Natural killer cell treated with Interleukin-12 subunit alpha and Interleukin-12 subunit beta and Interleukin-15 and Interleukin-18, amount 100 ng/mL, for 72 hours (primary cell): ENCODE data around the gene ZBTB20. TPM values are rescaled to one million over a fixed set of nuclear protein-coding genes. Genes with fewer than 3 reads are reported as not detected.

ENCODE experiments used
- ATAC-seq, 2 donors: fragments of 150-1000 bp; cut with Tn5 transposase in 1 of 2; sonication (Bioruptor Pico), chemical (Tn5 transposase) in 1 of 2; 2 replicates each; pipeline ENCODE4 v1.10.0; 2021
- DNase-seq: peaks from one replicate; pipeline ENCODE4 v3.0.0; 2022; ENCODE audit warnings: low spot score
- H3K27ac Mint-ChIP-seq, 2 donors: 1 replicate in 1 of 2; 2 replicates in 1 of 2; pipeline ENCODE4 v1.8.0; 2022; ENCODE audit warnings: mixed read lengths in 2 of 2, mild to moderate bottlenecking in 1 of 2, moderate library complexity in 1 of 2
- H3K27me3 Mint-ChIP-seq, 2 donors: 1 replicate in 1 of 2; 2 replicates in 1 of 2; pipeline ENCODE4 v1.8.0; 2022; ENCODE audit warnings: mixed read lengths in 2 of 2
- H3K36me3 Mint-ChIP-seq: one replicate; pipeline ENCODE4 v1.8.0; 2022; ENCODE audit warnings: mixed read lengths
- H3K4me1 Mint-ChIP-seq, 2 donors: 1 replicate in 1 of 2; 2 replicates in 1 of 2; pipeline ENCODE4 v1.8.0; 2022; ENCODE audit warnings: low read depth in 2 of 2, mixed read lengths in 2 of 2, mild to moderate bottlenecking in 1 of 2
- H3K4me3 Mint-ChIP-seq: one replicate; pipeline ENCODE4 v1.8.0; 2022; ENCODE audit warnings: mixed read lengths
- H3K9me3 Mint-ChIP-seq: 2 replicates; pipeline ENCODE4 v1.8.0; 2022; ENCODE audit warnings: mixed read lengths
- total RNA-seq, 2 donors: library from RNA; stranded (reverse); gene quantifications; one replicate each; pipeline ENCODE4 v1.2.3, GENCODE V29; 2022

ZBTB20 gene
- total RNA-seq, 2 donors from 2014 or later, result 8.7 to 14.2 TPM

DNA sequence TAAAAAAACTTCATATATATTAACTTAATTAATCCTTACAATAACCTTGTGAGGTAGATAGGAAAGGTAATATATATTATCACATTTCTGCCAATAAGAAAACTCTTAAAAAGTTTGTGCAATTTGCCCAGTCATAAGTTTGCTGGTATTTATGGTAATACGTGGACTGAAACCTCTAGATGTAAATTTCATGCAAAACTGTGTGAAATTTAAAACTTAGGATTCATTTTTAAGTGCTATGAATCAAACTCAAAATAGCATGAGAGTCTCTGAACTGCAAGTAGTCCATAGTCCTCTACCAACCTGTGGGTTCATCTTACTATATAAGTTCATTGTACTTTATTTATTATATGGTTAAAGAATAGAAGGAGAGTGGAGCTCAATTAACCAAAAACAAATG, 56.4 kb downstream of the ZBTB20 start:
- no peak for DNase-seq
- no peak for ATAC-seq
- Mint-ChIP-seq H3K27me3 (no peaks in the 10 kb centered on the region), H3K4me3 (no peak overlapping the region), H3K4me1 (no peaks in the 10 kb centered on the region), H3K36me3 (no peaks in the 10 kb centered on the region), H3K9me3 (no peaks in the 10 kb centered on the region), H3K27ac (no peak overlapping the region)

GRCh38 chr3:115089481-115089880, 57.6 kb downstream of the ZBTB20 start:
- no peak for ATAC-seq
- Mint-ChIP-seq H3K4me3 (no peak overlapping the region), H3K4me1 (no peaks in the 10 kb centered on the region), H3K27me3 (no peaks in the 10 kb centered on the region), H3K36me3 (no peaks in the 10 kb centered on the region), H3K27ac (no peak overlapping the region), H3K9me3 (no peaks in the 10 kb centered on the region)
- no peak for DNase-seq

DNA sequence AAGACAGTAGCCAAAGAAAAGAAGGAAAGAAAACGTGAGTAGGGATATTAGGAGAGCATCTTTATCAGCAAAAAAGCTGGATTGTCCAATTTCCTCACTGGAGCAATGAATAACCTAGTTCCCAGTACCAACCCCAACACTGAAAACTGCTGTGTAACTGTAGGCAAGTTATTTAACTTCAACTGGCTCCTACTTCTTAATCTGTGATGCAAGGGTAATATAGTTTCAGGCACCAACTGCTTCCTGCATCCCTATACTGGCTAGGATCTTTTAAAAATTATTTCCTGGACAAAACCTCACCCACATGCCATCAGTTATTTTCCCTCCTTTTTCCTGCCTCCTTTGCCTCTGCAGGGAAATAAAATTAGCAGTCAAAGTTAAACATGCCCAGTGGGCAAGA, 59.6 kb downstream of the ZBTB20 start:
- no peak overlapping the region for H3K4me3 Mint-ChIP-seq
- no peaks in the 10 kb centered on the region for H3K36me3 Mint-ChIP-seq
- H3K4me1 Mint-ChIP-seq, result no peaks in the 10 kb centered on the region
- no peaks in the 10 kb centered on the region for H3K9me3 Mint-ChIP-seq
- no peak overlapping the region for H3K27ac Mint-ChIP-seq
- ATAC-seq (no peak), DNase-seq (no peak)
- H3K27me3 Mint-ChIP-seq, result no peaks in the 10 kb centered on the region

GRCh38 chr3:115086344-115086743, 60.7 kb downstream of the ZBTB20 start:
- H3K4me3 Mint-ChIP-seq, result no peak overlapping the region
- H3K9me3 Mint-ChIP-seq, result no peaks in the 10 kb centered on the region
- DNase-seq (no peak), ATAC-seq (no peak)
- no peaks in the 10 kb centered on the region for H3K36me3 Mint-ChIP-seq
- no peaks in the 10 kb centered on the region for H3K27me3 Mint-ChIP-seq
- no peak overlapping the region for H3K27ac Mint-ChIP-seq
- H3K4me1 Mint-ChIP-seq, result no peaks in the 10 kb centered on the region

DNA sequence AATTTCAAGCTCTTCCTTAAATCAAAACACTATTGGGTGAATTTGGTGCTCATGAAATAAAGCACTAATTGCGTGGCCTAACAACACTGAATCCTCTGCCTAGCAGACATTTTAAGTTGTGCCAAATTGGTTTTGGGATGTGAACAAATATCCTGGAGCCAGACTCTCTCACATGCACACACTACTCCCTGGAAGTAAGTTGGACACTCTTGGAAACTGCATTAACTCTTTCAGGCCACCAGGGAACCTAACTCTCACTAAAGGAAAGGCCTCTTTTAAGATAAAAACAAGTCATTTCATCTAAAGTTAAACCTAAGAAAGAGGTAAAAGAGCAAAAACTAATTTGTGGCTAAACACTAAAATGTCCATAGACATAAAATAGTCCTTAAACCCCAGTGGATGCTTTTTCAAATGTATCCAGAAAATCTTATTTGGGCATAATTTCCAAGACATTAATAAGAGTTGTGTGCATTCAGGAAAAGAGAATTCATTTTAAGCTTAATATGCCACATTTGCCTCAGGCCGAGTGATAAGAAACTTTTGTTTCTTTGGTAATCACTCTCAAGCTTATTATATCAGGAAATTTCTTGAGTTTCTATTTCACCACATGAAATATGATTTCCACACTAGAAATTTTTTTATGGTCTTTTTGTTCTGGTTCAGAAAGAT, 61.8 kb downstream of the ZBTB20 start:
- Mint-ChIP-seq H3K27me3 (no peaks in the 10 kb centered on the region), H3K27ac (no peak overlapping the region), H3K36me3 (no peaks in the 10 kb centered on the region), H3K4me3 (no peak overlapping the region), H3K4me1 (peaks cover 0 to 4% of the 10 kb centered on the region in 2 donors), H3K9me3 (no peaks in the 10 kb centered on the region)
- ATAC-seq, result no peak
- DNase-seq, result no peak

DNA sequence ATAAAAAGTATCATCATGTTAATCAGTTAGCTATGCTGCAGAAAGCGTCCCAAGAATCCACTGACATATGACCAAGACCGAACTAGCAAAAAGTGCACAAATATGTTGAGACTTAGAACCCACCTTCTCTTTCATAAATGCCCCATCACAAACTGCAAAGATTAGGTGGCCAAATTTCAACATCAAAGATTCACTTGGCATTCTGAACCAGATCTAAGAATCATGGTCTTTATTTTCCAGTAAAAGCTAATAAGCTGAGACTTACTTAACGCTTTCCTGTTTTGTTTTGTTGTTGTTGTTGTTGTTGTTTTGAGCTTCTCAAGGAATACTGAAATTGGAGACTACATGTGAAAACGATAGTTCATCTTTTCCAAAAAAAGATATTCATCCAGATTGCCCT, 62.4 kb downstream of the ZBTB20 start:
- Mint-ChIP-seq H3K4me1 (peaks cover 0 to 4% of the 10 kb centered on the region in 2 donors), H3K27ac (no peak overlapping the region), H3K9me3 (no peaks in the 10 kb centered on the region), H3K4me3 (no peak overlapping the region), H3K36me3 (no peaks in the 10 kb centered on the region), H3K27me3 (no peaks in the 10 kb centered on the region)
- DNase-seq (no peak), ATAC-seq (no peak)

DNA sequence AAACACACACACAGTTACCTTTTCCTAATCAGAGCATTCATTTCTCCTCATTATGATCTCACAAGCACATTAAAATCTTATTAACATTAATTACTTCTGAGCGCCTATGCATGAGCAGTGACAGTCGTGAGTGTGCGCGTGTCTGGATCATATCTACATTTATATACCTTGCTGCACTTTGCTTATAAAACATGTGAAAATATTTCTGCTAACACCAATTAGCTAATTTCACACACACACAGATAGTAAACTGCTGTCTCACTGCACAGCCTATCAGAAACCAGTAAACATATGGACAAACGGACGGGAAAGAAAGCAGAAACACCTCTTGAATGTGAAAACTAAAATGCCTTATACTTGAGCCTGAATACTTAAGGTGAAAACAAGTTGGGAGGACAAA, 64.8 kb downstream of the ZBTB20 start:
- Mint-ChIP-seq H3K9me3 (no peaks in the 10 kb centered on the region), H3K4me1 (peaks cover 0 to 4% of the 10 kb centered on the region in 2 donors)

DNA sequence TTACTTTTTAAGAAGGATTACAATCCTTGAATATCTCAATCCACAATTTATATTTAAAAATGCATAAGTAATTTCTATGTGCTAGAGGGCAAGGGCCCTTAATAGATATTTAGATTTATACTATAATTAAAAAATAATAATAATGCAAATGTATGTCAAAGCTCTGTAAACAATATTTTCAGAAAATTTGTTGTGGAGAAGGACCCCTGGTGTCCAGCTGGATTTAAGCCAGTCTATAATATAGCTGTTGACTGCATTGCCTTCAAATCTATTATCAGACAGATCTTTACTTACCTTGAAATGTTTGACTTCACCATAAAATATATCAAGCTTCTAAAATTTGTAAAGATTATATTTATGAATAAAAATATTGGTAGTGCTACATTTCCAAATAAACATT, 65.6 kb downstream of the ZBTB20 start:
- H3K36me3 Mint-ChIP-seq, result no peaks in the 10 kb centered on the region
- DNase-seq, result no peak
- no peaks in the 10 kb centered on the region for H3K9me3 Mint-ChIP-seq
- H3K4me3 Mint-ChIP-seq, result no peak overlapping the region
- no peaks in the 10 kb centered on the region for H3K27me3 Mint-ChIP-seq
- peaks cover 0 to 4% of the 10 kb centered on the region in 2 donors for H3K4me1 Mint-ChIP-seq
- ATAC-seq, result no peak
- no peak overlapping the region for H3K27ac Mint-ChIP-seq

More for the DNA sequence above, 64.8 kb downstream of the ZBTB20 start:
- DNase-seq, result no peak
- H3K27ac Mint-ChIP-seq, result no peak overlapping the region
- H3K27me3 Mint-ChIP-seq, result no peaks in the 10 kb centered on the region
- H3K4me3 Mint-ChIP-seq, result no peak overlapping the region
- no peaks in the 10 kb centered on the region for H3K36me3 Mint-ChIP-seq
- no peak for ATAC-seq

GRCh38 chr3:115077501-115078250, 69.4 kb downstream of the ZBTB20 start:
- Mint-ChIP-seq H3K4me1 (peaks cover 0 to 4% of the 10 kb centered on the region in 2 donors), H3K4me3 (no peak overlapping the region), H3K36me3 (no peaks in the 10 kb centered on the region)

GRCh38 chr3:115074502-115074901, 72.6 kb downstream of the ZBTB20 start:
- Mint-ChIP-seq H3K27ac (no peak overlapping the region), H3K4me1 (no peaks in the 10 kb centered on the region), H3K36me3 (no peaks in the 10 kb centered on the region), H3K9me3 (no peaks in the 10 kb centered on the region), H3K4me3 (no peak overlapping the region), H3K27me3 (no peaks in the 10 kb centered on the region)
- no peak for ATAC-seq
- DNase-seq, result no peak

More at GRCh38 chr3:115077501-115078250, 69.4 kb downstream of the ZBTB20 start:
- H3K9me3 Mint-ChIP-seq, result no peaks in the 10 kb centered on the region
- no peak overlapping the region for H3K27ac Mint-ChIP-seq
- no peaks in the 10 kb centered on the region for H3K27me3 Mint-ChIP-seq
- DNase-seq, result no peak
- no peak for ATAC-seq

- no peak overlapping the region for H3K27ac Mint-ChIP-seq
- H3K4me1 Mint-ChIP-seq, result peaks cover 0 to 6% of the 10 kb centered on the region in 2 donors
- H3K4me3 Mint-ChIP-seq, result no peak overlapping the region
- DNase-seq (no peak), ATAC-seq (no peak)
- no peaks in the 10 kb centered on the region for H3K36me3 Mint-ChIP-seq
- H3K9me3 Mint-ChIP-seq, result no peaks in the 10 kb centered on the region
- no peaks in the 10 kb centered on the region for H3K27me3 Mint-ChIP-seq
Observed at GRCh38 chr3:115072265-115073021, 74.6 kb downstream of the ZBTB20 start.

DNA sequence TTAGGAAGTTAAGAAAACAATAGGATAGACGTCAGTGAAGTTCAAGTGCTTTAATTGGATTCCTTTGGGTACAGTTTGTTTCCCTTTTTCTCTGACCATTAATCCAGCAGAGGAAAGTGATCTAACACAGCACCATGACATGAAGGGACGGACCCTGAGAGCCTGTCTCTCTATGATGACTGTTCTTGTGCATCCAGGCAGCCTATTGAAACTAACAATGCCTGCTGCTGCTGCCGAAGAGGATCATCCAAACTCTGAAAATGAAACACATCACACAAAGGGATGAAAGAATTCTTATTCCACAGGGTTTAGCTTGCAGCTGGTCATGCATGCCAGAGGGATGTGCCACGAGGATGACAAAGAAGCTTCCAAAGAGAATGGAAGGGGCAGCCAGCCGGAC, 75.5 kb downstream of the ZBTB20 start:
- DNase-seq (no peak), ATAC-seq (no peak)
- no peaks in the 10 kb centered on the region for H3K9me3 Mint-ChIP-seq
- no peak overlapping the region for H3K4me3 Mint-ChIP-seq
- H3K36me3 Mint-ChIP-seq, result no peaks in the 10 kb centered on the region
- peaks cover 0 to 6% of the 10 kb centered on the region in 2 donors for H3K4me1 Mint-ChIP-seq
- H3K27me3 Mint-ChIP-seq, result no peaks in the 10 kb centered on the region
- no peak overlapping the region for H3K27ac Mint-ChIP-seq

DNA sequence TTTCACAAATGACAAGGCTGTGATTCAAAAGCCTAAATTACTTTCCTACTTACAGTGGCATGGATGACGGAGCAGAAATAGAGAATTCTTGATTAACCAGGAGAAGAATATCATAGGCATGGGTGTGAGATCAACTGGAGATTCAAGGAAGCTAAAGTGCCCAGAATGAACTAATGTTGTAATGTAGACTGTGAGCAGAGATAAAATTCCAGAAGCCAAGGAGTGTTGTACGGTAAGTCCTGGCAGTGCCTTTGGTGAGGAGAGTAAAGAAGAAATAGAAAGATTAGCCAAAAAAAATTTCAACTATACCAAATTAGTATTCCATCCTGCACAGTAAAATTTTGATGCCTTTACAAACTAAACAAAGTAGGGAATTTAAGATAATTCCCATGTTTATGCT, 75.9 kb downstream of the ZBTB20 start:
- no peak for ATAC-seq

DNA sequence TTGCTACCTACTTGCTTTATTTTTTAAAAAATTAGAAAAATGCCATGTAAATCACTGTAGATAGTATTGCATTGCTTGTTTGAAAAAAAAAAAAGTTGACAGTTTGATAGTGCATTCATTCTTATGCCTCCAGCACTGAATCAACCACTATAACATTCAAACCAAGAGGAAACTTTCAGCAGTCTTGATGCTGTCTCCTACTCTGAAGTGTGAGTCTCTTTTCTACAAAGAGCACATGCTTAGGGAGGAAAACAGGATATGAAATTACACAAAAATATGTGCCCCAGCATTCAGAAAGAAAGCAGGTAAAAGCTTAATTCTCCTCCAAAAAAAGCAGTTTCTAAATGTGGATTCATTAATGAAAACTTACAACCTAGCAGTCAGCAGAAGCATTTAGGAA, 78.3 kb downstream of the ZBTB20 start:
- DNase-seq (no peak), ATAC-seq (no peak)
- no peaks in the 10 kb centered on the region for H3K27me3 Mint-ChIP-seq

More for the DNA sequence above, 75.9 kb downstream of the ZBTB20 start:
- DNase-seq, result no peak
- Mint-ChIP-seq H3K4me1 (peaks cover 2 to 6% of the 10 kb centered on the region in 2 donors), H3K9me3 (no peaks in the 10 kb centered on the region), H3K4me3 (no peak overlapping the region), H3K36me3 (no peaks in the 10 kb centered on the region), H3K27ac (no peak overlapping the region), H3K27me3 (no peaks in the 10 kb centered on the region)

More for the DNA sequence above, 78.3 kb downstream of the ZBTB20 start:
- Mint-ChIP-seq H3K4me3 (no peak overlapping the region), H3K4me1 (peaks cover 4 to 6% of the 10 kb centered on the region in 2 donors), H3K9me3 (no peaks in the 10 kb centered on the region), H3K27ac (no peak overlapping the region), H3K36me3 (no peaks in the 10 kb centered on the region)
